Hematopoietic multipotent progenitor cell treated with erythropoietin and hydrocortisone succinate and interleukin-3 and kit ligand, for 4 days (in vitro differentiated cells): ENCODE measurements around the gene HSPB2.
"Not testable (repeated sequence)": the region's sequence is repeated elsewhere in the genome, so short reads cannot be mapped to it uniquely, and the experiment has no call there.

Source experiments
- DNase-seq: peaks from one replicate; pipeline ENCODE4 v3.0.0-alpha.2; 2015

Gene HSPB2

DNA sequence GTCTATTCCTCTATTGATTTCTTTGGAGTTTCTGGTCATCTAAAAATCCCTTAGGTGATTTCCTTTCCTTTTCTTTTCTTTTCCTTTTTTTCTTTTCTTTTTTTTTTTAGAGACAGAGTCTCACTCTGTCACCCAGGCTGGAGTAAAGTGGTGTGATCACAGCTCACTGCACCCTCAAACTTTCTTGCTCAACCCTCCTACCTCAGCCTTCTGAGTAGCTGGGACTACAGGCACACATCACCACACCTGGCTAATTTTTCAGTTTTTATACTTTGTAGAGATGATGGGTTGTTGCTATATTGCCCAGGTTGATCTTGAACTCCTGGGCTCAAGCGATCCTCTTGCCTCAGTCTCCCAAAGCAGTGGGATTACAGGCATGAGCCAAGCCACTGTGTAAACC is 4.2 kb downstream of the HSPB2 start:
- no peak for DNase-seq

- DNase-seq, result no peak
Observed at GRCh38 chr11:111917312-111917711, 4.8 kb downstream of the HSPB2 start.

DNA sequence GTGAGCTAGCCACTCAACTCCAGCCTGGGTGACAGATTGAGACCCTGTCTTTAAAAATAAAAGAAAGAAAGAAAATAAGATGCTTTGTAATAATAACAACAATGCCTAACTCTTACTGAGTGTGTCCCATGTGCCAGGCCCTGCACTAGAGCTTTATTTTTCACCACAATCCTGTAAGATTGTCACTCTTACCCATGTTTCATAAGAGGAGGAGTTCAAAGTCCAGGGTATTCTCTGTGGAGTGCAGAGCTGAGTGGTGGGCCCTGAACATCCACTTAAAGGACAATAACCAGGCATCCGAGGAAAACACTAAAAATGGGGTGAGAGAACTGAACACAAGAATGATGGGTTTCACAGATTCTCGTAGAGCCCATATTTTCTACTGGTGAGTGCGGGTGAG is 5.3 kb downstream of the HSPB2 start:
- DNase-seq, result no peak

- no peak for DNase-seq
Observed at GRCh38 chr11:111918390-111919256, 6.1 kb downstream of the HSPB2 start, which contains the start of gene C11orf52. C11orf52 (plus strand) TSS chr11:111918913; CDS start chr11:111918973, 60 bp downstream.

DNA sequence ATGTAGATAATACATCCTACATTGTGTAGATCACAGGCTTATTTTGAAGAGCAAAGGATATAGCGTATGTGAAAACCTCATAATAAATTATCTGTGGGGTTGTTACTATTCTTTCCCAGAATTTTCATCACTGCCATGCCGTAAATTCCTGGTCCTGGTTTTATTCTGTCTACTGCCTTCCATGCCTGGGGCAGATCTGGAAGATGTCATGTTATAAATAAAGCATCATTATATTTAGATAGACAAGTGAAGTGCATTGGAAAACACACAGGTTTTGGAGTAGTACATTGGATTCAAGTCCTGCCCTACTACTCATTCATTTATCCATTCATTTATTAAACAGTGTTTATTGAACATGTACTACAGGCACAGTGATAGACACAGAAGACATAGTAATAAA is 8.4 kb downstream of the HSPB2 start:
- no peak for DNase-seq

GRCh38 chr11:111921541-111922230 is 9.2 kb downstream of the HSPB2 start:
- DNase-seq, result no peak

DNA sequence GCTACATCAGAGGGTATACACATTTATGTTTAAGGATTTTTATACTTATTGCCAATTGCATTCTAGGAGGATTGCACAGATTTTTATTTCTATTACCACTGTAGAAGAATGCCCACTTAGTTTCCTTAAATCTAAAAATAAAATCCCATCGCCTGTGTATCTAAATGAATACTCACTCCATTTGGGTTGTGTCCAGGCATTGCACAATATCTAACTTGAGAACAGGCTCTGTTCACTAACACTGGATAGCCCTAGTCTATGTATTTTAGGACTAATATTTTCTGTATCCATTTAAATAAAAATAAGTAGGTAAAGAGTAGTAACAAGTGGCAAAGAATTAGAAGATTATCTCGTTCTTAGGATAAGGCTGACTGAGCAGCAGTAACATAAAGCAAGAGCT is 10.3 kb downstream of the HSPB2 start:
- no peak for DNase-seq

DNA sequence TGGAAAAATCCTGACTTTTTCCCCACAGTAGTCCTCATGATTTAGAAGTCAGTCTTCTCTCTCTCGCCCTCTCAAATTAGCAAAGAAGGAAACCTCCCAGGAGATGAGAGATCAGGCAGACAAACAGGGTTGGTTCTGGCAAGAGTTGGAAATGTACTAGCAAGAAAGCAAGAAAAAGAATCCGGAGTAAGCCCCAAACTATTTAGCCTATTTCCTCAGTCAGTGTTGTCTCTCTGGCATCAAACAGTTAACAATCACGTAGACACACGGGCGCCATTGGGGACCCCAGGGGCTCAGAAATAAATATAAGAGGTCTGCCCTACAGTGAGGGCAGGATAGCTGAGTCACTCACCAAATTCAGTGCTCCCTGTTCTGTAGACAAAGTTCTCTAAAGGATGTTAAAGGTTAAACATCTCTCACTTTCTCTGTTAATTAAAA is 10.8 kb downstream of the HSPB2 start:
- no peak for DNase-seq

GRCh38 chr11:111923951-111924350 is 11.4 kb downstream of the HSPB2 start:
- DNase-seq, result no peak

DNA sequence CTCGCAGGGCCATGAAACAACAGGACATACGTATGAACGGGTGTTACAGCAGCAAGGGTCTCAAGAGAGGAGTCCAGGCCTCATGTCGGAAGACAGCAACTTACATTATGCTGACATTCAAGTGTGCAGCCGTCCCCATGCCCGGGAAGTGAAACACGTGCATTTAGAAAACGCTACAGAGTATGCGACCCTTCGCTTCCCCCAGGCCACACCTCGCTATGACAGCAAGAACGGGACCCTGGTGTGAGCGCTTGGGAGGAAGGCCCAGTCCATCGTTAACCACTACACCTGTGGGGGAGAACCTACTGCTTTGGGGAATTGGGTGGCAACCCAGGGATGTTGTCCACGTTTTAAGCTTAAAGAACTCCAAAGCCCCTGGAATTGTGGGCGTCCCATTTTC is 13.4 kb downstream of the HSPB2 start:
- no peak for DNase-seq

GRCh38 chr11:111926505-111927391 is 14.2 kb downstream of the HSPB2 start:
- DNase-seq, result peak; percentile 98

DNA sequence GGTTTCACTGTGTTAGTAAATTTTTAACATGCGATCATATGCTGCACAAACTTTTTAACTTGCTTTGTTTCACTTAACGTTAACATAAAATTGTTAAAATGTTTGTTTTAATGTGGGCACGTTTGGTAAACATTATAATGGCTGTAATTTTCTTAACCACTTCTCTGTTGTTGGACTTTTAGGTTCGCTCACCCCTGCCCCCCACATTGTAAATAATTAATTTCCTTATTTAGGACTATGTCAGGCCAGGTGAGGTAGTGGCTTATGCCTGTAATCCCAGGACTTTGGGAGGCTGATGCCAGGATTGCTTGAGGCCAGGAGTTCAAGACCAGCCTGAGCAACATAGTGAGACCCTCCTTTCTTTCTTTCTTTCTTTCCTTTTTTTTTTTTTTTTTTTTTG is 17.9 kb downstream of the HSPB2 start:
- DNase-seq, result no peak

GRCh38 chr11:111932611-111932950 is 20.0 kb downstream of the HSPB2 start:
- DNase-seq, result no peak

DNA sequence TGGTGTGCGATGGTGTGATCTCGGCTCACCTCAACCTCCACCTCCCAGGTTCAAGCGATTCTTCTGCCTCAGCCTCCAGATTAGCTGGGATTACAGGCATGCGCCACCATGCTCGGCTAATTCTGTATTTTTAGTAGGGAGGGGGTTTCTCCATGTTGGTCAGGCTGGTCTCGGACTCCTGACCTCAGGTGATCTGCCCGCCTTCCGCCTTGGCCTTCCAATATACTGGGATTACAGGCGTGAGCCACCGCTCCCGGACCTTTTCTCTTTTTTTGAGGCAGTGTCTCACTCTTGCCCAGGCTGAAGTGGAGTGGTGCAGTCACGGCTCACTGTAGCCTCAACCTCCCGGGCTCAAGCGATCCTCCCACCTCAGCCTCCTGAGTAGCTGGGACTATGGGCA is 20.6 kb downstream of the HSPB2 start:
- not testable (repeated sequence) for DNase-seq

GRCh38 chr11:111933872-111934271 is 21.3 kb downstream of the HSPB2 start:
- DNase-seq, result no peak

GRCh38 chr11:111934306-111934705 is 21.8 kb downstream of the HSPB2 start:
- no peak for DNase-seq

- DNase-seq, result no peak
Observed at GRCh38 chr11:111935317-111936039, 22.9 kb downstream of the HSPB2 start.

DNA sequence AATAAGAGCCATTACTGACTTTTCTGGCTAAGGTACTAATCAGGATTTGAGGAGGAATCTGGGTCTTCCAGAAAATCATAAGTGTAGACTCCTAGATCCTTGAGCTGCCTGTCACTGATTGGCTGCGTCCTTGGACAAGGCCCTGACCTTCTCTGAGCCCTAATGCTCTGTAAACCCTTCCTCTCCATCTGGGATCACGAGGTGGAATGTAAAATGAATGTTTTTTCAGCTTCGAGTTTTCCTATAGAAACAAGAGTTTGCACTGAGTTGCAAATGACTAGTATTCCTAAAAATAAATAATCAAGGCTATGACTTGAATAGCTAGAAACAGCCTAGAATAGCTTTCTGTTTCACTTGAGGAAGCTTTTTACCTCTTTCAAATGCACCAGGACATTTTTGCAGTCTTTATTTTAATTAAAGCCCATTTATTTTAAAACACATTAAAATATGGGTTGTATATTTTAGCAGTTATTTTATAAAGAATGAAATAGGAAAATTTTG is 23.6 kb downstream of the HSPB2 start:
- no peak for DNase-seq

DNA sequence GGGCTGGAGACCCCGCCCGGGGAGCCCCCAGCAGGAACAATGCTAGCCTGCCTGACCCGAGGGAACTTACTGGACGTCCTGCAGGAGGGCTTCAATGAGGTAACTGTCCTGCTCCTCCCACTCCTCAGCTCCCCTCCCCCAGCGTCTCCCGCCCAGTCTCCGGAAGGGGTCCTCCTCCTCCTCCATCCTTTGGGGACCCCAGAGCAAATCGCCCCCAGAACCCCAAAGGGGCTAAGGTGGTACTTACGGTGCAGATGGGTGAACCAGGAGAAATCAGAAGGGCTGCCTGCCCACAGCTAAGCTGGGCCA is 24.9 kb downstream of the HSPB2 start:
- no peak for DNase-seq

DNA sequence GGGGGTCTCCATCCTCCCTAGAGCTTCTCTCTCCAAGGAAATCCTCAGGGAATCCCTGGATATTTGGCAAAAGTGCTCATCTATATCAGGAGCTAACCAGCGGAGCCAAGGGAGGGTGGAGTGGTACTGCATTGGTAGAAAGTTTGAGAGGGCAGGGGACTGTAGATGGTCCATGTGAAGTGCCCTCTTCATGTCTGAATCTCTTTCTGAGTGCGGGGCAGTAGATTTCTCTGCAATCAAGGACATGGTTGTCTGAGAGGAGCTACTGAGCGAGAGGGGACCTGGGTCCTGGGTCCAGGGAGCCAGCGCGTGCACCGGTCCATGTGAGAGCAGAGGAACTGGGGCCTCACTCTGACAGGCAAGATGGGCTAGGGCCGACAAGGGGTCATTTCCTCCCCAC is 25.3 kb downstream of the HSPB2 start:
- DNase-seq, result no peak

DNA sequence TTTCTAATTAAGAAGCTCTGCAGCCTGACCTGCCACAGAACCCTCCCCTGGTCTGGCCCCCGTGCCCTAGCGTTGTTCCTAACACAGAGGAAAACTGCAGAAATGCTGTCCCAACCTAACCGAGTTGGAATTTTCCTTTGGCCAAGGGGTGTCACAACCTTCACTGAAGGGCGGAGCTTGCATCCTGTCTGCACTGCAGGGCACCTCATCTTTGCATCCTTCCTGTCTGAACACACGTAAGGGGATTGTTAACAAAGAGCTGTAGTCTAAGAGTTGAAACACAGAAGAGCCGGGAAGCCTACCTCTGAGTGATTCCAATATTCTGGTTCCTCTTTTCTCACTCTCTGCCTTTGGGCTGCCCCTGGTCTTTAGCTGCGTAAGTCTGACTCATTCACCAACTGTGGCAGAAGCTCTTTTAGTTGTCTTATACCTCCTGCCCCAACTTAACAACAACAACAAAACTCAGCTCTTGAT is 26.2 kb downstream of the HSPB2 start:
- peak; percentile 77 for DNase-seq

DNA sequence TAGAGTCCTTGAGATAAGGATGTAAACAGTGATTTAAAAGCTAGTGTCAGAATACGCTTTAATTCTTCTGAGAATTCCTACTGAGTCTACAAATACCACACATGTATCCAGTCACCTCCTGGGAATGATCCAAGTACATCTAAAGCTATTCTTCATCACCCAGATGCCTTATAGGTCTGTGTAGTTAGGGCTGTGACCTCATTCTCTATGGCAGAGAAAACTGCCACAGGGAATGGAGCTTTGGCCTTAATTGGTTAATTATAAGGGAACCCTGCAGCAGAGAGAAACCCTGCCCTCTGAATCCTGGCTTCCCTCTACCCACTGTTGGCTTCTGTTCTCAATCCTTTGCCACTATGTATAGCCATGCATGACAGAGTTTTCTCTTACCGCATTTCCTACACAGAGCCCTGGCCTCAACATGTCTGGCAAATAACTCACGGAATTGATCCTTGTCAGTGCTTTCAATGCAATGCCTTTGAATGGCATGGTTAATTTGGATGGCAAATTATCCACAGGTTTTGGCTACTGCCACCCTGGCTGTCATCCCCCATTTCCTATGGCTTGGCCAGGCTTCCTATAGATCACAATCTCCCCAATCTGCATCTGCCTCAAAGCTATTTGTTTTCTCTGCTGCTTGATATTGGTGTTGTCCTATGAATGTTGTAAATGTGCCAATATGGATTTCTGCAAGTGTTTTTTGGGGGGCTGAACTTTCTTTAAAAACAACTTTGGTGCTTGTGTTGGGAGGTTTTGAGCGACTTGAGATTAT is 27.5 kb downstream of the HSPB2 start:
- no peak for DNase-seq
